HG03442 (cell line): ENCODE measurements around the gene HIVEP1.

Experiments
- ATAC-seq: cut with Tn5 transposase; IDR thresholded peaks from one replicate; pipeline ENCODE4 v1.9.1; 2021; ENCODE audit warnings: mild to moderate bottlenecking, moderate library complexity; ENCODE audit not compliant: unreplicated experiment

Gene HIVEP1

GRCh38 chr6:12017263-12017662 is 5.2 kb downstream of the HIVEP1 start:
- ATAC-seq = no peak

GRCh38 chr6:12017876-12018401 is 5.8 kb downstream of the HIVEP1 start:
- no peak for ATAC-seq

GRCh38 chr6:12020187-12020791 is 8.2 kb downstream of the HIVEP1 start:
- no peak for ATAC-seq

GRCh38 chr6:12022481-12022880 is 10.4 kb downstream of the HIVEP1 start:
- no peak for ATAC-seq

- ATAC-seq = no peak
Measured at GRCh38 chr6:12022953-12023388, 10.9 kb downstream of the HIVEP1 start.

GRCh38 chr6:12024216-12024615 is 12.1 kb downstream of the HIVEP1 start:
- ATAC-seq = no peak

- ATAC-seq = no peak
Measured at GRCh38 chr6:12024699-12025434, 12.8 kb downstream of the HIVEP1 start.

GRCh38 chr6:12026120-12026519 is 14.0 kb downstream of the HIVEP1 start:
- no peak for ATAC-seq

- ATAC-seq = no peak
Measured at GRCh38 chr6:12026833-12027232, 14.7 kb downstream of the HIVEP1 start.

- no peak for ATAC-seq
Measured at GRCh38 chr6:12028213-12028612, 16.1 kb downstream of the HIVEP1 start.

- ATAC-seq = no peak
Measured at GRCh38 chr6:12029979-12030737, 18.0 kb downstream of the HIVEP1 start.

GRCh38 chr6:12030993-12031550 is 19.0 kb downstream of the HIVEP1 start:
- ATAC-seq = no peak

- ATAC-seq = no peak
Measured at GRCh38 chr6:12032783-12033573, 20.9 kb downstream of the HIVEP1 start.

GRCh38 chr6:12033770-12034169 is 21.7 kb downstream of the HIVEP1 start:
- ATAC-seq = no peak

- ATAC-seq = no peak
Measured at GRCh38 chr6:12034349-12034748, 22.2 kb downstream of the HIVEP1 start.

- no peak for ATAC-seq
Measured at GRCh38 chr6:12034837-12035236, 22.7 kb downstream of the HIVEP1 start.

GRCh38 chr6:12036766-12037165 is 24.7 kb downstream of the HIVEP1 start:
- ATAC-seq = no peak

- ATAC-seq = no peak
Measured at GRCh38 chr6:12037798-12038197, 25.7 kb downstream of the HIVEP1 start.

GRCh38 chr6:12039540-12040459 is 27.7 kb downstream of the HIVEP1 start:
- ATAC-seq = no peak
